K562 (cell line): ENCODE data around the gene RACGAP1. TPM values are rescaled to one million over a fixed set of nuclear protein-coding genes. Genes with fewer than 3 reads are reported as not detected.

Experiments
- C11orf30 ChIP-seq: fragments of 450-650 bp; IDR thresholded peaks from 2 replicates; pipeline ENCODE4 v1.6.1; 2016; ENCODE audit warnings: low read depth, mild to moderate bottlenecking
- ERF ChIP-seq: fragments of 450-650 bp; formaldehyde crosslinking; IDR thresholded peaks from 2 replicates; pipeline ENCODE4 v1.4.0; 2020; ENCODE audit warnings: mild to moderate bottlenecking, mixed read lengths
- FOXP4 ChIP-seq: sonication (generic); formaldehyde crosslinking; IDR thresholded peaks from 2 replicates; pipeline ENCODE4 v1.8.0; 2022; ENCODE audit warnings: mild to moderate bottlenecking, missing genetic modification reagents, borderline replicate concordance
- GTF3C2 ChIP-seq: IDR thresholded peaks from 3 replicates; pipeline ENCODE4 v1.6.1; 2011; ENCODE audit warnings: borderline replicate concordance, mild to moderate bottlenecking, moderate library complexity; ENCODE audit not compliant: insufficient read length; ENCODE audit errors: extremely low read depth
- HMG20A ChIP-seq: fragments of 450-650 bp; formaldehyde crosslinking; conservative IDR thresholded peaks from 2 replicates; pipeline ENCODE4 v1.4.0; 2020; ENCODE audit warnings: mild to moderate bottlenecking, mixed read lengths
- JUNB ChIP-seq: fragments of 450-650 bp; formaldehyde crosslinking; conservative IDR thresholded peaks from 2 replicates; pipeline ENCODE4 v1.4.0; 2020; ENCODE audit warnings: mild to moderate bottlenecking
- KAT2B ChIP-seq: IDR thresholded peaks from one replicate; pipeline ENCODE4 v1.6.1; 2012; ENCODE audit warnings: low read depth, mild to moderate bottlenecking, control low read depth, inconsistent platforms, low read length, moderate library complexity
- KLF16 ChIP-seq: IDR thresholded peaks from 2 replicates; pipeline ENCODE4 v1.6.1; 2016; ENCODE audit warnings: antibody characterized with exemption
- MTA2 ChIP-seq: fragments of 450-650 bp; IDR thresholded peaks from 2 replicates; pipeline ENCODE4 v1.6.1; 2016; ENCODE audit warnings: low read depth
- NCOA6 ChIP-seq: fragments of 450-650 bp; IDR thresholded peaks from 2 replicates; pipeline ENCODE4 v1.6.1; 2017; ENCODE audit warnings: mild to moderate bottlenecking
- PHF8 ChIP-seq: fragments of 200-600 bp; sonication (generic); IDR thresholded peaks from 2 replicates; pipeline ENCODE4 v1.6.1; 2012; ENCODE audit warnings: mixed run types, mild to moderate bottlenecking, inconsistent platforms, low read length, moderate library complexity, borderline replicate concordance
- PURB ChIP-seq: sonication (generic); formaldehyde crosslinking; IDR thresholded peaks from 2 replicates; pipeline ENCODE4 v1.9.0; 2021; ENCODE audit warnings: low read depth, mild to moderate bottlenecking, missing genetic modification reagents
- SMARCE1 ChIP-seq: fragments of 450-650 bp; IDR thresholded peaks from 2 replicates; pipeline ENCODE4 v1.7.1; 2016; ENCODE audit warnings: mild to moderate bottlenecking
- SOX6 ChIP-seq: fragments of 450-650 bp; IDR thresholded peaks from 2 replicates; pipeline ENCODE4 v1.6.1; 2014; ENCODE audit warnings: mild to moderate bottlenecking
- VEZF1 ChIP-seq: fragments of 200-800 bp; sonication (Bioruptor generic); IDR thresholded peaks from 2 replicates; pipeline ENCODE4 v1.6.1; 2017; ENCODE audit warnings: missing genetic modification characterization, missing compliant biosample characterization
- ZBTB11 ChIP-seq, 3 experiments: fragments of 200-800 bp in 1 of 3; fragments of 250-450 bp in 1 of 3; fragments of 450-650 bp in 1 of 3; sonication (Bioruptor Pico) in 1 of 3; sonication (Bioruptor generic) in 1 of 3; formaldehyde crosslinking in 1 of 3; IDR thresholded peaks; 2 replicates each; pipeline versions ENCODE4 v1.6.1 to v1.8.0; 2016 to 2022; ENCODE audit warnings: mild to moderate bottlenecking in 2 of 3, missing genetic modification characterization in 2 of 3, missing compliant biosample characterization in 1 of 3, moderate library complexity in 1 of 3
- ZNF212 ChIP-seq: fragments of 450-650 bp; formaldehyde crosslinking; IDR thresholded peaks from 2 replicates; pipeline ENCODE4 v1.4.0; 2020; ENCODE audit warnings: mild to moderate bottlenecking
- ZNF280B ChIP-seq: fragments of 250-450 bp; sonication (Bioruptor Pico); IDR thresholded peaks from 2 replicates; pipeline ENCODE4 v1.5.1; 2021; ENCODE audit warnings: mild to moderate bottlenecking
- polyA plus RNA-seq, 8 experiments: library from polyadenylated mRNA; depleted of rRNA in 4 of 8; stranded (reverse) in 5 of 8; unstranded in 3 of 8; fragments of >200 nt; fragmentation: Nextera tagmentation in 2 of 8; fragmentation: Illumina TruSeq in 1 of 8; extraction: Ambion mirVana in 2 of 8; extraction: Trizol in 1 of 8; gene quantifications; 2 replicates each; pipeline versions ENCODE4 v1.2.1 to v1.2.3, GENCODE V29; 2011 to 2014; ENCODE audit warnings: inconsistent platforms in 1 of 8, missing spikeins in 1 of 8
- total RNA-seq, 7 experiments: library from RNA; depleted of rRNA in 6 of 7; stranded (reverse); fragments of >200 nt in 6 of 7; fragmentation: Illumina TruSeq in 2 of 7; extraction: Trizol in 2 of 7; gene quantifications; 2 replicates each; pipeline versions ENCODE4 v1.2.1 to v1.2.3, GENCODE V29; 2011 to 2021; ENCODE audit warnings: low replicate concordance in 1 of 7

Gene RACGAP1
- total and polyA plus RNA-seq, 9 of the 15 experiments (the other 6 are each of a cell fraction or from before 2014, with no cell fraction given) = 56.4 to 92.9 (median 71.8) TPM

- TF ChIP-seq SMARCE1 (peak; percentile 68; the same call in 1 of the 2 replicates), KLF16 (no peak), ZNF280B (no peak), SOX6 (no peak), KAT2B (no peak), HMG20A (no peak), ZBTB11 (CRISPR knock-in tag; IDR thresholded peaks at IDR 0.05) (no peak), ZNF212 (no peak), C11orf30 (no peak), JUNB (no peak), VEZF1 (peak; percentile 86), MTA2 (no peak), ERF (CRISPR knock-in tag) (no peak), PHF8 (no peak), PURB (CRISPR knock-in tag) (no peak), GTF3C2 (no peak), NCOA6 (no peak), FOXP4 (CRISPR knock-in tag) (no peak)
These were observed 28.3 kb upstream of the RACGAP1 start (continued) for GRCh38 chr12:50053583-50053982.
